H1 (cell line): ENCODE measurements around the gene CFH. TPM values are rescaled to one million over a fixed set of nuclear protein-coding genes. Genes with fewer than 3 reads are reported as not detected.

Experiments
- CTCF ChIA-PET: fragments of 300-600 bp; sonication (Branson Sonifier 250); formaldehyde crosslinking; loops from one replicate; lab custom pipeline; 2021; ENCODE audit not compliant: partially characterized antibody; lab: Charles Lee
- POLR2A ChIA-PET: fragments of 300-600 bp; sonication (Branson Sonifier 250); formaldehyde crosslinking; loops from one replicate; lab custom pipeline; 2021; ENCODE audit warnings: inconsistent platforms; ENCODE audit not compliant: partially characterized antibody; lab: Charles Lee
- DNase-seq, 2 experiments: peaks; one replicate each; pipeline versions ENCODE4 v3.0.0 to v3.0.0-alpha.2; 2010 to 2022; ENCODE audit warnings: low spot score in 2 of 2, low read depth in 1 of 2, mixed read lengths in 1 of 2
- FAIRE-seq: peaks from 2 replicates; lab custom pipeline; 2011; peaks lifted over from hg19 to GRCh38; lab: Jason Lieb, UNC
- H2AFZ ChIP-seq: 2 replicates; pipeline ENCODE4 v1.8.1; 2012; ENCODE audit warnings: low read length, inconsistent platforms
- H2AK5ac ChIP-seq: 2 replicates; pipeline ENCODE4 v1.6.1; 2013; ENCODE audit warnings: low read depth, low read length
- H2BK120ac ChIP-seq: replicated peaks from 2 replicates; pipeline ENCODE3; 2013; ENCODE audit warnings: low read depth, low read length, inconsistent platforms
- H2BK12ac ChIP-seq: 2 replicates; pipeline ENCODE4 v1.6.1; 2013; ENCODE audit warnings: low read depth, low read length
- H2BK15ac ChIP-seq: 2 replicates; pipeline ENCODE4 v1.6.1; 2013; ENCODE audit warnings: low read length
- H2BK20ac ChIP-seq: 2 replicates; pipeline ENCODE4 v1.6.1; 2013; ENCODE audit warnings: low read length
- H2BK5ac ChIP-seq: 2 replicates; pipeline ENCODE4 v1.6.1; 2013; ENCODE audit warnings: low read depth, low read length
- H3K14ac ChIP-seq: 2 replicates; pipeline ENCODE4 v1.6.1; 2013; ENCODE audit warnings: inconsistent platforms; ENCODE audit not compliant: insufficient read length
- H3K18ac ChIP-seq: 2 replicates; pipeline ENCODE4 v1.6.1; 2013; ENCODE audit warnings: low read length; ENCODE audit errors: extremely low read depth
- H3K23ac ChIP-seq: 2 replicates; pipeline ENCODE4 v1.6.1; 2013; ENCODE audit warnings: inconsistent platforms; ENCODE audit not compliant: insufficient read length
- H3K23me2 ChIP-seq: 2 replicates; pipeline ENCODE4 v1.6.1; 2013; ENCODE audit warnings: low read depth, low read length
- H3K27ac ChIP-seq: 2 replicates; pipeline ENCODE4 v1.6.1; 2011; ENCODE audit warnings: low read depth, low read length, inconsistent platforms
- H3K27me3 ChIP-seq, 4 experiments: replicated peaks in 1 of 4; 1 replicate in 1 of 4; 2 replicates in 3 of 4; pipeline versions ENCODE4 v1.6.1 to v1.8.1; 2011 to 2013; ENCODE audit warnings: low read length in 3 of 4, mild to moderate bottlenecking in 3 of 4, inconsistent platforms in 2 of 4, mixed read lengths in 2 of 4, moderate library complexity in 1 of 4; ENCODE audit not compliant: control insufficient read depth in 3 of 4, insufficient read depth in 3 of 4; ENCODE audit errors: extremely low read depth in 1 of 4
- H3K36me3 ChIP-seq, 4 experiments: 2 replicates each; pipeline versions ENCODE4 v1.6.1 to v1.8.1; 2011 to 2013; ENCODE audit warnings: mild to moderate bottlenecking in 4 of 4, low read length in 3 of 4, moderate library complexity in 2 of 4, control low read depth in 1 of 4, inconsistent platforms in 1 of 4; ENCODE audit not compliant: insufficient read depth in 4 of 4, control insufficient read depth in 2 of 4
- H3K4ac ChIP-seq: replicated peaks from 2 replicates; pipeline ENCODE3; 2013; ENCODE audit warnings: low read length, low read depth, mixed read lengths, inconsistent platforms; ENCODE audit not compliant: insufficient read length
- H3K4me1 ChIP-seq, 4 experiments: replicated peaks in 1 of 4; 1 replicate in 1 of 4; 2 replicates in 3 of 4; pipeline versions ENCODE4 v1.6.1 to v1.8.1; 2011 to 2013; ENCODE audit warnings: low read length in 3 of 4, inconsistent platforms in 2 of 4, mixed read lengths in 1 of 4; ENCODE audit not compliant: insufficient read depth in 4 of 4, control insufficient read depth in 3 of 4
- H3K4me2 ChIP-seq, 2 experiments: 2 replicates each; pipeline versions ENCODE4 v1.6.1 to v1.8.1; 2011 to 2013; ENCODE audit warnings: low read depth in 2 of 2, low read length in 2 of 2, control low read depth in 1 of 2, inconsistent platforms in 1 of 2, mild to moderate bottlenecking in 1 of 2; ENCODE audit not compliant: insufficient read depth in 1 of 2
- H3K4me3 ChIP-seq, 4 experiments: fragments of 200-600, 300-600 bp in 1 of 4; sonication (generic), shearing (Covaris generic), sonication (Bioruptor Twin) in 1 of 4; 2 replicates each; pipeline versions ENCODE4 v1.5.1 to v1.8.1; 2011 to 2016; ENCODE audit warnings: low read length in 4 of 4, low read depth in 3 of 4, control low read depth in 2 of 4, inconsistent platforms in 2 of 4, mild to moderate bottlenecking in 2 of 4, mixed read lengths in 1 of 4, moderate library complexity in 1 of 4; ENCODE audit not compliant: insufficient read depth in 2 of 4; ENCODE audit errors: extremely low read depth in 1 of 4
- H3K56ac ChIP-seq: replicated peaks from 2 replicates; pipeline ENCODE3; 2013; ENCODE audit warnings: low read depth, mild to moderate bottlenecking, mixed read lengths, low read length, inconsistent platforms; ENCODE audit not compliant: insufficient read length
- H3K79me1 ChIP-seq: 2 replicates; pipeline ENCODE4 v1.6.1; 2013; ENCODE audit warnings: low read depth, low read length, control low read depth
- H3K79me2 ChIP-seq, 2 experiments: 2 replicates each; pipeline versions ENCODE4 v1.6.1 to v1.8.1; 2012 to 2013; ENCODE audit warnings: low read length in 2 of 2, mild to moderate bottlenecking in 2 of 2, inconsistent platforms in 1 of 2; ENCODE audit not compliant: insufficient read depth in 2 of 2, control insufficient read depth in 1 of 2
- H3K9ac ChIP-seq, 4 experiments: replicated peaks in 1 of 4; 1 replicate in 1 of 4; 2 replicates in 3 of 4; pipeline versions ENCODE4 v1.6.1 to v1.8.1; 2011 to 2013; ENCODE audit warnings: low read depth in 3 of 4, low read length in 3 of 4, control low read depth in 2 of 4, mild to moderate bottlenecking in 2 of 4, moderate library complexity in 2 of 4, inconsistent platforms in 1 of 4; ENCODE audit errors: extremely low read depth in 1 of 4
- H3K9me3 ChIP-seq, 2 experiments: 2 replicates each; pipeline versions ENCODE4 v1.6.1 to v1.8.1; 2012 to 2013; ENCODE audit warnings: mild to moderate bottlenecking in 2 of 2, moderate library complexity in 2 of 2, control low read depth in 1 of 2, inconsistent platforms in 1 of 2, low read depth in 1 of 2, low read length in 1 of 2, mixed read lengths in 1 of 2; ENCODE audit not compliant: insufficient read depth in 2 of 2
- H4K20me1 ChIP-seq, 2 experiments: replicated peaks in 1 of 2; 2 replicates each; pipeline versions ENCODE3 to v1.8.1; 2011 to 2013; ENCODE audit warnings: inconsistent platforms in 2 of 2, low read length in 2 of 2, mild to moderate bottlenecking in 1 of 2; ENCODE audit not compliant: insufficient read depth in 2 of 2, control insufficient read depth in 1 of 2
- H4K5ac ChIP-seq: 2 replicates; pipeline ENCODE4 v1.6.1; 2013; ENCODE audit warnings: low read length, low read depth, mixed read lengths, inconsistent platforms; ENCODE audit not compliant: insufficient read length
- H4K8ac ChIP-seq: 2 replicates; pipeline ENCODE4 v1.8.0; 2013; ENCODE audit warnings: mild to moderate bottlenecking, moderate library complexity, low read length, inconsistent platforms; ENCODE audit not compliant: insufficient read depth; ENCODE audit errors: extremely low read depth
- H4K91ac ChIP-seq: replicated peaks from 2 replicates; pipeline ENCODE3; 2013; ENCODE audit warnings: low read length, mixed read lengths, inconsistent platforms; ENCODE audit not compliant: insufficient read length
- BACH1 ChIP-seq: IDR thresholded peaks from 2 replicates; pipeline ENCODE4 v1.6.1; 2012; ENCODE audit warnings: low read length, improper control_type of control experiment
- MAFK ChIP-seq: IDR thresholded peaks from 2 replicates; pipeline ENCODE4 v1.6.1; 2012; ENCODE audit warnings: low read depth, mild to moderate bottlenecking, improper control_type of control experiment, low read length
- TEAD4 ChIP-seq: IDR thresholded peaks from 2 replicates; pipeline ENCODE4 v1.6.1; 2012; ENCODE audit warnings: low read depth, low read length, inconsistent platforms, mixed read lengths
- WGBS, 2 experiments: shearing (Covaris generic) in 1 of 2; methylation state at CpG; one replicate each; pipeline versions ENCODE4 v1.1.6 to v1.1.7; 2013 to 2015; ENCODE audit warnings: low lambda C conversion rate in 2 of 2, mixed read lengths in 2 of 2, inconsistent platforms in 1 of 2, low coverage in 1 of 2, missing lambda C conversion rate in 1 of 2; ENCODE audit not compliant: insufficient replicate concordance in 2 of 2, insufficient coverage in 1 of 2, insufficient read length in 1 of 2; ENCODE audit errors: extremely low coverage in 1 of 2, missing lambda C conversion rate in 1 of 2; 5-methylcytosine and 5-hydroxymethylcytosine counted together
- polyA plus RNA-seq, 7 experiments: library from polyadenylated mRNA; depleted of rRNA in 3 of 7; stranded (reverse) in 5 of 7; unstranded in 2 of 7; fragments of >200 nt in 5 of 7; fragments of 200-250 nt in 2 of 7; gene quantifications; 1 replicate in 5 of 7; 2 replicates in 1 of 7; 4 replicates in 1 of 7; pipeline versions ENCODE4 v1.2.1 to v1.2.3, GENCODE V29; 2011 to 2013; ENCODE audit warnings: missing spikeins in 2 of 7, mixed read lengths in 2 of 7
- total RNA-seq: library from RNA; stranded (reverse); fragmentation: NEBNext Ultra II Directional; extraction: Animal tissue kit (Norgen Biotek cat#: 25700); gene quantifications from 2 replicates; pipeline ENCODE4 v1.2.1, GENCODE V29; 2021
- TF ChIP-seq, protein P1 (sequence below): IDR thresholded peaks from 2 replicates; pipeline ENCODE4 v1.6.1; 2012; ENCODE audit warnings: low read length, inconsistent platforms

CFH gene
- total and polyA plus RNA-seq, 2 of the 8 experiments (the other 6 are each of a cell fraction or from before 2014, with no cell fraction given): not detected

DNA sequence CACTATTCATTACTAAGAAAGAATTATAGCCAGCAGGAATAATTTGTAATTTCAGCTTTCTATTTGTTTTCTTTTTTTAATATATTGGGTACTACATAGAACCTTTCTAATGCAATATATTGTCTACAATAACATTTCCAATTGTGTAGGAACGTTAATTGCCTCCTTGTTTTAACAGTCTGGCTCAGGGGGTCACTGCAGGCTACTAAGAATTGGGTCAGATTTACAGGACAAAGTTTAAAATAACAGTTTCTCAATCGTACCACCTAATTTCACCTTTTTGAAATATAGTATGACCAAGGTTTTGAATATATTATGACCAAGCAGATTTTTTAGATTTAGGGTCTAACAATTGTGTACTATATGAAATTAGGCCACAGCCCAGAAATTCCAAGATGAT, 2.4 kb downstream of the CFH start:
- Histone ChIP-seq H3K36me3 (no peaks in the 10 kb centered on the region), H3K79me2 (no peaks in the 10 kb centered on the region), H3K4me2 (no peak overlapping the region), H3K14ac (no peak overlapping the region), H2BK5ac (no peak overlapping the region), H2BK12ac (no peak overlapping the region), H3K4ac (no peak overlapping the region), H2BK15ac (no peak overlapping the region), H3K4me3 (no peak overlapping the region), H2BK20ac (no peak overlapping the region), H3K56ac (no peak overlapping the region), H4K5ac (no peak overlapping the region), H3K23me2 (no peaks in the 10 kb centered on the region), H4K20me1 (no peaks in the 10 kb centered on the region), H4K8ac (no peak overlapping the region), H3K27me3 (no peaks in the 10 kb centered on the region), H3K9ac (no peak overlapping the region), H2BK120ac (no peak overlapping the region), H3K4me1 (no peaks in the 10 kb centered on the region), H3K18ac (no peak overlapping the region), H2AK5ac (no peak overlapping the region), H3K9me3 (no peaks in the 10 kb centered on the region), H3K23ac (no peak overlapping the region), H3K79me1 (no peaks in the 10 kb centered on the region), H3K27ac (no peak overlapping the region), H4K91ac (no peak overlapping the region), H2AFZ (no peak overlapping the region)
- CTCF ChIA-PET: no interaction called here
- FAIRE-seq: no peak
- POLR2A ChIA-PET: no interaction called here
- WGBS, 2 experiments: 80% methylated on average over 2 of the region's 2 CpGs; no CpG with 5 or more reads in 1 of the 2 experiments
- DNase-seq: no peak
- TF ChIP-seq BACH1: no peak
- no peak for TF ChIP-seq MAFK
- TF ChIP-seq, protein P1, sequence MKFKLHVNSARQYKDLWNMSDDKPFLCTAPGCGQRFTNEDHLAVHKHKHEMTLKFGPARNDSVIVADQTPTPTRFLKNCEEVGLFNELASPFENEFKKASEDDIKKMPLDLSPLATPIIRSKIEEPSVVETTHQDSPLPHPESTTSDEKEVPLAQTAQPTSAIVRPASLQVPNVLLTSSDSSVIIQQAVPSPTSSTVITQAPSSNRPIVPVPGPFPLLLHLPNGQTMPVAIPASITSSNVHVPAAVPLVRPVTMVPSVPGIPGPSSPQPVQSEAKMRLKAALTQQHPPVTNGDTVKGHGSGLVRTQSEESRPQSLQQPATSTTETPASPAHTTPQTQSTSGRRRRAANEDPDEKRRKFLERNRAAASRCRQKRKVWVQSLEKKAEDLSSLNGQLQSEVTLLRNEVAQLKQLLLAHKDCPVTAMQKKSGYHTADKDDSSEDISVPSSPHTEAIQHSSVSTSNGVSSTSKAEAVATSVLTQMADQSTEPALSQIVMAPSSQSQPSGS: no peak
- TF ChIP-seq TEAD4: no peak
